ENCODE measurements around the gene VIPAS39. TPM values are rescaled to one million over a fixed set of nuclear protein-coding genes. Genes with fewer than 3 reads are reported as not detected.

Gene VIPAS39
- total RNA-seq, result 10 to 100 TPM; 15.6 to 16.4 TPM

DNA sequence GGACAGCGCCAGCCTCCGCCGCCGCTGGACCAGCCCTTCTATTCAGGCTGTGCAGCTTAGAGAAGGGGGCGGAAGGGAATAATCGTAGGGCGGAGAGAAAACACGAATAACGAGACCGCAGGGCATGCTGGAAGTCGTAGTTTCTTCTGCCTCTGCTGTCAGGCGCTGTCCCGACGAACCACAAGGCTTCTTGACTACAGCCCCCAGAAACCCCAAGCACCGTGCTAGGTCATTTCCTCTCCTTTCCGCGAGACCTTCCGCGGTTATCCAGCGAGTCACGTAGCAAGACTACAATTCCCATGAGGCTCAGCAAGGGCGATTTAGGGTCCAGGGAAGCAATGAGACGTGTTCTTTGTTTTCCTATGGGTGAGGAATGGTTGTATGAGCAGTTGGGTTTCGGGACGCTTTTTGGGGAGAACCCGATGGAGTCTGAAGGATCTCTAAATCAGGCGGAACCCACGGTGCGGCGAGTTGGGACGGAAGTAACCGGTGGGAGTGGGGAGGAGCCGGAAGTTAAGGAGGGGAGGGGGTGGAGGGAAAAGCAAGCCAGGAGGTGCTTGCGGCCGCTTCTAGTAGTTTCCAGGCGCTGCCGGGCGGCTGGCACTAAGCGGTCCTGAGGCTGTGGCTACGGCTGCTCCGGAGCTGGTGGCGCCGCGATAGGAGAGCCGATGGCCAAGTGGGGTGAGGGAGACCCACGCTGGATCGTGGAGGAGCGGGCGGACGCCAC lies at the start of gene VIPAS39, which contains the start of gene AHSA1:
TSS of gene VIPAS39 (minus strand) at position 80 of the 727 bp plus-strand sequence. CDS start 3,499 bp downstream, outside the sequence.
TSS of gene AHSA1 (plus strand) at position 572 of the 727 bp plus-strand sequence. CDS start at position 669, 97 bp downstream.
- DNase-seq, result peak; percentile 91
- peak within 1 kb of the TSS; percentile 100 for H3K27ac Mint-ChIP-seq
- no peaks in the 10 kb centered on the region for H3K9me3 Mint-ChIP-seq
- H3K36me3 Mint-ChIP-seq, result peaks cover 40% of the 10 kb centered on the region
- H3K4me1 Mint-ChIP-seq, result peaks cover 28% of the 10 kb centered on the region
- H3K4me3 Mint-ChIP-seq, result peak within 1 kb of the TSS; percentile 100
- no peaks in the 10 kb centered on the region for H3K27me3 Mint-ChIP-seq

DNA sequence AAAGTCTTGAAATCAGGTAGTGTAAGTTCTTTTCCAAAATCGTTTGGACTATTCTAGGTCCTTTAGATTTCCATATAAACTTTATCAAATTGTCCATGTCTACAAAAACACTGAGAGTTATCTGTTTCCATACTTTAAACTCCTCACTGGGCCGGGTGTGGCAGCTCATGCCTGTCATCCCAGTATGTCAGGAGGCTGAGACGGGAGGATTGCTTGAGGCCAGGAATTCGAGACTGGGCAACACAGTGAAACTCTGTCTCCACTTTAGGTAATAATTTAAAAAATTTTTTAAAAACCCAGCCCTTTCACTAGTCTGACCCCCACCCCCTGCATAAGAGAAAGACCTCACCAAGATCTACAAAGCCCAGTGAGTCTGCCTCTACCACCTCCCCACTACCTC lies 47.6 kb upstream of the VIPAS39 start:
- Mint-ChIP-seq H3K9me3 (peaks cover 6% of the 10 kb centered on the region), H3K4me3 (no peak overlapping the region), H3K36me3 (peaks cover 19% of the 10 kb centered on the region), H3K27me3 (peaks cover 15% of the 10 kb centered on the region), H3K27ac (no peak overlapping the region), H3K4me1 (no peaks in the 10 kb centered on the region)
- no peak for DNase-seq

DNA sequence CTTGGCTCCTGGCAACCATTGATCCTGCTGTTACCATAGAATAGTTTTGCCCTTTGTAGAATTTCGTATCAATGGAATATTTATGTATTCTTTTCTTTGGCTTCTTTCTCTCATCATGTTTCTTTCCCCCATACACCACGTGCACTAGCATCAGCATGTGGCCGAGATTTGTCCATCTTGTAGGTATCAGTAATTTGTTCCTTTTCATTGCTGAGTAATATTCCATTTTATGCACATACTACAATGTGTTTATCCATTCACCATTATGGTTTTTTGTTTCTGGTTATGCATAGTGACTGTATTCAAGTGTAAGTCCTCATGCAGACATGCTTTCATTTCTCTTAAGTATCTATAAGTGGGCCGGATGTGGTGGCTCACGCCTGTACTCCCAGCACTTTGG lies 45.7 kb upstream of the VIPAS39 start:
- no peak for DNase-seq
- peaks cover 6% of the 10 kb centered on the region for H3K9me3 Mint-ChIP-seq
- no peak overlapping the region for H3K4me3 Mint-ChIP-seq
- peaks cover 16% of the 10 kb centered on the region for H3K36me3 Mint-ChIP-seq
- peaks cover 25% of the 10 kb centered on the region for H3K27me3 Mint-ChIP-seq
- no peak overlapping the region for H3K27ac Mint-ChIP-seq
- no peaks in the 10 kb centered on the region for H3K4me1 Mint-ChIP-seq

DNA sequence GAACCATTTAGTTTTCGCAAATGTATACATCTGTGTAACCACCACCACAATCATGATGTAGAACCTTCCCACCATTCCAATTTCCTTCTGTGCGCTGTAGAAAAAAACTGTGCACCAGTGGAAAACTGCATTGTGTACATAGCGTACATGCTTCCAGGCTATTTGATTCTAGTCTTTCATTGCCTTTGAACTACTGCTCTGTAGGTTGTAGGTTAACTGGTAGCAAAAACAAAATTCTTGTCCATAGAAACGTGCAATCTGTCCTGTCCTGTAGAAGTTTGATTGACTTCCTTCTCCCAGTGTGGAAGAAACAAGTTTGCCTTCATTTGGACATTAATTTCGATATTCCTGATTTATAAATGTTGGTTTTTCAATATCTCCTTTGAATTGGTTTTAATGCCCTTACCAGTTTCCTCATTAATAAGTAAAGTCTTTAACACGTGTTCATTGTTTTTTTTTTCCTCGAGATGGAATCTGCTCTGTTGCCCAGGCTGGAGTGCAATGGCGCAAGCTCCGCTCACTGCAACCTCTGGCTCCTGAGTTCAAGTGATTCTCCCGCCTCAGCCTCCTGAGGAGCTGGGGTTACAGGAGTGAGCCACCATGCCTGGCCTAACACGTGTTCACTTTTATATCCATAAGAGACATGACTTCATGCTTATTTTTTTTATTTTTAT lies 44.8 kb upstream of the VIPAS39 start:
- Mint-ChIP-seq H3K36me3 (peaks cover 12% of the 10 kb centered on the region), H3K4me1 (peaks cover 4% of the 10 kb centered on the region), H3K27ac (no peak overlapping the region), H3K27me3 (peaks cover 34% of the 10 kb centered on the region), H3K9me3 (peaks cover 6% of the 10 kb centered on the region), H3K4me3 (no peak overlapping the region)
- DNase-seq, result no peak

DNA sequence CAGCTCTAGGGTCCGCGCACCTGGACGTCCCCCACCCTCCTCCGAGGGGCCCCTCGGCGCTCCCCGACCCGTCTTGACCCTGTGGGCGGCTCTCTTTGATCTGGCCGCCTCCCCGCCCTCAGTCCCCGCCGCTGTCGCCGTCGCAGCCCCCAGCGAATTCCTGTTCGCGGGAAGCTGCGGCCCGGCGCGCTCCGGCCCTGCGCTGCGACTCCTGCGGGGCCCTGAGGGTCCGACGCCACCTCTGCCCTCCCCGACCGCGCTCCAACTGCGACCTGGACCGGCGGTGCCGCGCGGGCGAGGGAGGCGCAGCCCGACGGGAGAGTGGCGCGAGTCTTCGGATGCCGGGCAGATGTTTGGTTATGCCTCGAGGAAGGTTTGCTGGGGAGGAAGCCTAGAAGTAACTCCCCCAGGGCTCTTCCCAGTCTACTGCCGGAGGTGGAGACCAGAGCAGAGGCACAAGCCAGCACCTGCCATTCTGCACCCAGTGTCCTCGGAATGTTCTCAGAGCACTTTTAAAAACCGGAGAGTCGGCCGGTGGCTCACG lies 41.7 kb upstream of the VIPAS39 start:
- peaks cover 50% of the 10 kb centered on the region for H3K27me3 Mint-ChIP-seq
- H3K4me1 Mint-ChIP-seq, result peaks cover 4% of the 10 kb centered on the region
- peak overlapping the region; percentile 50 for H3K4me3 Mint-ChIP-seq
- H3K36me3 Mint-ChIP-seq, result peaks cover 5% of the 10 kb centered on the region
- no peak overlapping the region for H3K27ac Mint-ChIP-seq
- peaks cover 6% of the 10 kb centered on the region for H3K9me3 Mint-ChIP-seq
- DNase-seq, result no peak

DNA sequence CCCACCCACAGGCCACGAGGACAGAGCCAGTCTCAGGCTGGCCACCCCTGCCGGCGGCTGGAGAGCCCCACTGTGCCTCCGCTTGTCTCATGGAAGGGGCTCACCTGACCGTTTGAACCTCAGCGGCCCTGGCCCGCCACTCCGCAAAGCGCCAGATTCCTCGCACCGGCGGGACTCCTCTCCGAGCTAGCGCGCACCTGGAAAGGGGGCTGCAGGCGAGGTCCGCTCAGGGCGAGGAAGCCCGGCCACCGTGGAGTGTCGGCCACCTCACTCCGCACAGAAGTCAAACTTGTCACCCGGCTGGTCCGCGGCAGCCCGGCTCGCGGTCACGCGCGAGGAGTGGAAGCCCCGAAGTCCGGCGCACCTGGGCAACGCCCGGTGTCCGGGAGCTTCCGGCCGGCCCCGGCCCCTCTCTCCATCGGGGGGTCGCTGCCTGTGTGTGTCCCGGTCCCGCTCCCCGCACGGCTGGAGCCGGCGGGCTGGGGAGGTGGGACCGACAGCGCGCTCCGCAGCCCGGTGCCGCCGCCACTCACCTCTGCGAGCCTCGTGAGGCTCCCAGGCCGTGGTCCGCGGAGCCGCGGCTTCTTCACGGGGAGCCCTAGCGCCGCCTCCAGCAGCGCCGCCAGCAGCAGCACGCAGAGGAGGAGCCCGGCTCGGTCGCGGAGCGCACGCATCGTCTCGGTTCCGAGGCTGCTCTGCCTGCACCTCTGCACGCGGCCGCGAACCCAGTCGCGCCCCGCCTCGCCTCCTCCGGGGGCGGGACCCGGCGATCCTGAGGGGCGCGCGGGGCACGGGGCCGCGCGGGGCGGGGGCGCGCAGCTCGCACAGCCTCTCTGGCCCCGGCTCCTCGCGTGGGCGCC lies 40.9 kb upstream of the VIPAS39 start, which contains the start of gene ISM2:
TSS of gene ISM2 (minus strand) at position 697 of the 860 bp plus-strand sequence. CDS start at position 674, 23 bp downstream.
- peaks cover 4% of the 10 kb centered on the region for H3K4me1 Mint-ChIP-seq
- peak; percentile 68 for DNase-seq
- peak within 1 kb of the TSS; percentile 50 for H3K4me3 Mint-ChIP-seq
- peaks cover 4% of the 10 kb centered on the region for H3K36me3 Mint-ChIP-seq
- peaks cover 50% of the 10 kb centered on the region for H3K27me3 Mint-ChIP-seq
- H3K9me3 Mint-ChIP-seq, result peaks cover 5% of the 10 kb centered on the region
- H3K27ac Mint-ChIP-seq, result no peak within 1 kb of the TSS

DNA sequence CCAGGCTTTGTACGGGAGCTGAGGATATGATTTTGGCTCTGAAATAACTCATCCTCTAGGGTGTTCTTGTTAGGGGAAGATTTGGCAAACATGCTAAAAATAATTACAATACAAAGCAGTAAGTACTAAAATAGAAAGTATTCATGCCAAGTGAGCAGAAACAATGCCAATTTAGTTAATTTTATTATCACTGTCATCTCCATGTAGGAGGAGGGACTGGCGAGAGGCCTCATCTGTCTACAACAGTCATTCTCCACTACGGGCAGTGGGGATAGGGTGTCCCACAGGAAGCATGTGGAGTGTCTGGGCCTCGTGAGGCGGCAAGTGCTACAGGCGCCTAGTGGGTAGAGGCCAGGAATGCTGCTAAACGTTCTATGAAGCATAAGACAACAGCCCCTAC lies 37.9 kb upstream of the VIPAS39 start:
- Mint-ChIP-seq H3K9me3 (no peaks in the 10 kb centered on the region), H3K4me1 (peaks cover 4% of the 10 kb centered on the region), H3K4me3 (no peak overlapping the region), H3K27me3 (peaks cover 39% of the 10 kb centered on the region), H3K36me3 (no peaks in the 10 kb centered on the region), H3K27ac (no peak overlapping the region)
- no peak for DNase-seq

DNA sequence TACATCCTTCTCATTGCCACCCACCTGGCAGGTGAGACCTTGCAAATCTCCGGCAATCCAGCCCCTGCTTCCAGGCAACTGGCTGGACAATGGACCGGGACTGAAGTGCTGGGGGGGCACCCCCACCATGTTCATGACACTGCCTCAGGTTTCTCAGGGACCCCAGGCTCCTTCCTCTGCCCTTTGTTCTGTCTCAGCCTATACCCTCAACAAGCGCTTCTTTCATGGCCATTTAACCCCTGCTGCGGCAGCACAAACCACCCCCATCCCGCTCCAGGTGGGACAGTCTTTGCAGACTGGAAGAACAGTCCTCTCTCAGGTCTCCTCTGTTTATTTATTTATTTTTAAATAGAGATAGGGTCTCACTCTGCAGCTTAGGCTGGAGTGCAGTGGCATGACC lies 33.7 kb upstream of the VIPAS39 start:
- no peak for DNase-seq
- no peaks in the 10 kb centered on the region for H3K36me3 Mint-ChIP-seq
- no peaks in the 10 kb centered on the region for H3K4me1 Mint-ChIP-seq
- peaks cover 6% of the 10 kb centered on the region for H3K27me3 Mint-ChIP-seq
- no peak overlapping the region for H3K4me3 Mint-ChIP-seq
- H3K9me3 Mint-ChIP-seq, result no peaks in the 10 kb centered on the region
- H3K27ac Mint-ChIP-seq, result no peak overlapping the region

DNA sequence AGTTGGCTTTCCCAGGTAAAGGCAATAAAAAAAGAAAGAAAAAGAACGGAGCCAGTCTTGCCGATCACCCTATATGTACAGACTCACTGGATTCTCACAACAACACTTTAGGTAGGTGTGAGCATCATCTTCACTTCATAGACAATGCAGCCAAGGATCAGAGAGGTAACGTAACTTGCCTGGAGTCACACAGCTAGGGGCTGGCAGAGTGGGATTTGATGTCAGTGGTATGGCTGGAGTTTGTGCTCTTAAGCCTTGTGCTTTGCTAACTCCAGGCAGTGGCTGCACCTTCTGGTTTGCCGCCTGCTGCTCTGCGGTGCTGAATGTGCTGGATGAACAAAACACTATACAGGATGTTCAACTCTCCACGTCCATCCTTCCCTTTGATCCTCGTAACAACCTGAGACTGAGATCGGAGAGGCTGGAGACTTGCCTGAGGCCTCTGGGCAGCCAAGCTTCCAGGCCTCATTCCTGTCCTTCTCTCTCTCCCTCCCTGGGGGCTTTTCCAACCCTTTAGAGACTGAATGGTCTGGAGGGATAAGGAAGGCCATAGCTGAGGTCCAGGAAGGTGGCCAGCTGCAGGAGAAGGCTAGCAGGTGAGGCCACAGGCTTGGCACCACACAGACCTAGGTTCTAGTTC lies 33.1 kb upstream of the VIPAS39 start:
- H3K27me3 Mint-ChIP-seq, result no peaks in the 10 kb centered on the region
- H3K27ac Mint-ChIP-seq, result no peak overlapping the region
- H3K36me3 Mint-ChIP-seq, result no peaks in the 10 kb centered on the region
- no peaks in the 10 kb centered on the region for H3K9me3 Mint-ChIP-seq
- DNase-seq, result no peak
- no peak overlapping the region for H3K4me3 Mint-ChIP-seq
- no peaks in the 10 kb centered on the region for H3K4me1 Mint-ChIP-seq

DNA sequence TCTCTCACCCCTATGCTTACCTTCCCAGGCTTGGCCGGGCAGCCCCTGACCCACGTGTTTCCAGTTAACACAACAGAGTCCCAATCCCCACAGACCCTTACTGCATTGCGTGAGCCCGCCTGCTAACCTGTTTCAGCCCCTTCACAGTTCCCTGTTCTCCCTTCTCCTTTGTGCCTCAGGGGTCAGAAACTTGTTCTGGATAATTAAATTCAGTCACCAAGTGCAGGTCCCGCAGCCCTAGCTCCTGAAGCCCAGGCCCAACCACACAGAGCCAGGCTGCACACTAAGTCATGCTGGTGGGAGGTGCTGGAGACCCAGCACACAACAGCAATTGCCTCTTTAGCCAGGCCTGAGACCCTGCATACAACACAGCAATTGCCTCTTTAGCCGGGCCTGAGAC lies 31.6 kb upstream of the VIPAS39 start:
- Mint-ChIP-seq H3K27me3 (no peaks in the 10 kb centered on the region), H3K4me3 (no peak overlapping the region), H3K4me1 (no peaks in the 10 kb centered on the region), H3K27ac (no peak overlapping the region), H3K9me3 (no peaks in the 10 kb centered on the region), H3K36me3 (no peaks in the 10 kb centered on the region)
- no peak for DNase-seq

DNA sequence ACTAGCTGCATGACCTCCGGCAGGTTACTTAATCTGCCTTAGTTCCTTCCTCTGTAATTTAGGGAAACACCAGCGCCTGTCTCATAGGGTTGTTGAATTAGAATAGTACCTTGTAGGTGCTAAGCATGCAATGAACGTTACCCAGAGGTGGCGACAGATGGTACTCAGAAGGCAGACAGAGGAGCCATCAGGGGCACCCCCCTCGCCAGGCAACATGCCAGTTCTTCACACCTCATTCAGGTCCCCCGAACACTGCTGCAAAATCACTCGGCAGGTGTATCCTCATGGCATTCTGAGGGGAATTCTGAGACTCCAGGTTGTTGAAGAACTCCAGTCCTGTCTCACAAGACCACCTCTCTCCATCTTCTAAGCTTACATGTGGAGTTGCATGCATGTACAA lies 31.2 kb upstream of the VIPAS39 start:
- Mint-ChIP-seq H3K4me1 (no peaks in the 10 kb centered on the region), H3K27me3 (no peaks in the 10 kb centered on the region), H3K9me3 (no peaks in the 10 kb centered on the region), H3K4me3 (no peak overlapping the region), H3K36me3 (no peaks in the 10 kb centered on the region), H3K27ac (no peak overlapping the region)
- DNase-seq, result no peak

DNA sequence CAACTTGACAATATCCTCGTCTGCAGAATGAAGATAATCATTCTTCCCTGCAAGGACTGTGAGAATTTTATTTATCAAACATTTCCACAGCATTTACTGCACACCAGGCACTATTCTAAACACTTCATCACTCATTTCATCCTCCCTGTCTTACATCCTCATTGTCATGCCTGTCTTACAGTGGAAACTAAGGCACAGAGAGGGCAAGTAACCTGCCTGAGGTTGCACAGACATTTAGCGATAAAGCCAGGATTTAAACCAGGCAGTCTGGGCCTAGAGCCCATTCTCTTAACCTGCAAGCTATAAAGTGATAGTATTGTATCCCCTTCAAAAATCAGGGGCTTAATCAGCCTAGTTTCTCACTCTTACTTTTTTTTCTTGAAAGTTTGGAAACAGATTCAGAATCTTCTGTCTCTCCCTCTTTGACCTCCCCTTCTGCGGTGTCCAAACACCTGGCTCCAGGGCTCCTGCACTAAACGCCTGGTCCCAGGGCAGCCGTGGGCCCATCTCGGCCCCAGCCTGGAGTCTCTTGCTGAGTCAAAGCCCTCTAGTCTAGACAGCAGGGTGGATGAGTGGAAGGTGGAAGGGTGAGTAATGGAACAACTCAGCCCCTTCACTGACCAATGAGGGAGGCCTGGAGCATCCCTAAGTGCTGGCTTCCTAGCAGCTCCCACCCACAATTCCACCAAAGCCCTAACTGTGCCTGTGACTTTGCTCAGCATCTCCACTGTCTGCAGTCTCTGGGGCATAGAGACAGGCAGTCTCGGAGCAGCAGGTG lies 28.7 kb upstream of the VIPAS39 start:
- no peak overlapping the region for H3K27ac Mint-ChIP-seq
- no peak for DNase-seq
- no peaks in the 10 kb centered on the region for H3K27me3 Mint-ChIP-seq

DNA sequence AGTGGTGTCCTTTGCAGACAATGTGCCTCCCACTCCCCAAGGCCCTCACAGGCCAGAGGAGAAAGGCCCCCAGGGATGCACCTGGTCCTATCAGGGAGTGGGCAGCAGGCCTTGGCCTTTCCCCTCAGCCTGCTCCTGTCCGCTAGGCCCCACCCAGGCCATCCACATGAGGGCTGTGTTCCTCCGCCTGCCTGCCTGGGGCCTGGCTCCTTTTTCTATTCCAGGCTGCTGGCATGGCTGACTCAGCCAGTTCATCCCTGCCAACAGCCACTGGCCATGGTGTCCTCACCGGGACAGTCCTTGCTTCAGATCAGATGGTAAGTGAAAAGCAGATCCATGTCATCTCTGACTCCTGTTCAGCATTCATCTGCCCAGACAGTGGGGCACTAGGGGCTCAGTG lies 27.9 kb upstream of the VIPAS39 start:
- no peaks in the 10 kb centered on the region for H3K4me1 Mint-ChIP-seq
- H3K36me3 Mint-ChIP-seq, result no peaks in the 10 kb centered on the region
- no peaks in the 10 kb centered on the region for H3K27me3 Mint-ChIP-seq
- no peak for DNase-seq
- no peak overlapping the region for H3K27ac Mint-ChIP-seq
- H3K9me3 Mint-ChIP-seq, result no peaks in the 10 kb centered on the region
- no peak overlapping the region for H3K4me3 Mint-ChIP-seq

More for the DNA sequence above, 28.7 kb upstream of the VIPAS39 start:
- no peak overlapping the region for H3K4me3 Mint-ChIP-seq
- no peaks in the 10 kb centered on the region for H3K9me3 Mint-ChIP-seq
- no peaks in the 10 kb centered on the region for H3K4me1 Mint-ChIP-seq
- no peaks in the 10 kb centered on the region for H3K36me3 Mint-ChIP-seq

DNA sequence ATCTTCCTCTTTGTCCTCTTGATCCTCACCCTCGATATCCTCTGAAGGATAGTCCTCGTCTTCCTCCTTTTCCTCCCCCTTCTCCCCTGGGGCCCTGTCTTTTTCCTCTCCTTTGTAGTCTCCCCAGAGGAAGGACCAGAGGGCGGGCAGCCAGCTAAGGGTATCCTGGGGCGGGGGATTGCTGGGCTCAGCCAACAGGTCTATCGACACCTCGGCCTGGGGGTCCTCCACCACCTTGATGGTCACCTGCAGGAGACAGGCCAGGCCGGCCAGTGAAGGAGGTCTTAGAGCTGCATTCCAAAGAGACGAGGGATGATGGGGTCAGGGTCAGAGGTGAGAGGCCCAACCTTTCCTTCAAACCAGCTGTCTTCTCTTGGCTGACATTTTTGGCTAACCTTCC lies 25.0 kb upstream of the VIPAS39 start:
- H3K27ac Mint-ChIP-seq, result no peak overlapping the region
- H3K9me3 Mint-ChIP-seq, result no peaks in the 10 kb centered on the region
- no peaks in the 10 kb centered on the region for H3K4me1 Mint-ChIP-seq
- no peaks in the 10 kb centered on the region for H3K27me3 Mint-ChIP-seq
- H3K36me3 Mint-ChIP-seq, result no peaks in the 10 kb centered on the region
- no peak overlapping the region for H3K4me3 Mint-ChIP-seq
- no peak for DNase-seq
